ENCODE data around the gene ERG. TPM values are rescaled to one million over a fixed set of nuclear protein-coding genes. Genes with fewer than 3 reads are reported as not detected.

The ERG gene
- total RNA-seq, 2 donors from 2014 or later = 3.5 to 5.0 TPM

- DNase-seq (no peak), ATAC-seq (peak; percentile 82)
- intact Hi-C loops (cut with DNase I, micrococcal nuclease) = no loop called here
Measured at GRCh38 chr21:38448671-38449385, 49.4 kb downstream of the ERG start.

- DNase-seq (no peak), ATAC-seq (no peak)
- intact Hi-C loops (cut with DNase I, micrococcal nuclease) = no loop called here
Measured at GRCh38 chr21:38447611-38448010, 50.7 kb downstream of the ERG start.

- ATAC-seq (no peak), DNase-seq (no peak)
- intact Hi-C loops (cut with DNase I, micrococcal nuclease) = no loop called here
Measured at GRCh38 chr21:38444691-38445090, 53.6 kb downstream of the ERG start.

GRCh38 chr21:38443110-38443509, 55.2 kb downstream of the ERG start:
- ATAC-seq (no peak), DNase-seq (no peak)
- intact Hi-C loops (cut with DNase I, micrococcal nuclease) = no loop called here

- DNase-seq = no peak
- intact Hi-C loops (cut with DNase I, micrococcal nuclease) = no loop called here
- ATAC-seq = no peak
Measured at GRCh38 chr21:38441153-38441552, 57.1 kb downstream of the ERG start.

GRCh38 chr21:38440746-38441145, 57.5 kb downstream of the ERG start:
- intact Hi-C loops (cut with DNase I, micrococcal nuclease) = no loop called here
- ATAC-seq = no peak
- no peak for DNase-seq

- ATAC-seq = no peak
- DNase-seq = no peak
- intact Hi-C loops (cut with DNase I, micrococcal nuclease) = no loop called here
Measured at GRCh38 chr21:38439957-38440356, 58.3 kb downstream of the ERG start.

GRCh38 chr21:38439426-38439825, 58.9 kb downstream of the ERG start:
- ATAC-seq (no peak), DNase-seq (no peak)
- intact Hi-C loops (cut with DNase I, micrococcal nuclease) = no loop called here

GRCh38 chr21:38438462-38438893, 59.8 kb downstream of the ERG start:
- DNase-seq (no peak), ATAC-seq (no peak)
- intact Hi-C loops (cut with DNase I, micrococcal nuclease) = no loop called here

GRCh38 chr21:38436341-38436740, 61.9 kb downstream of the ERG start:
- no peak for DNase-seq
- intact Hi-C loops (cut with DNase I, micrococcal nuclease) = no loop called here
- ATAC-seq = no peak

GRCh38 chr21:38434913-38435533, 63.3 kb downstream of the ERG start:
- DNase-seq = no peak
- intact Hi-C loops (cut with DNase I, micrococcal nuclease) = no loop called here
- ATAC-seq = no peak

GRCh38 chr21:38433471-38433870, 64.8 kb downstream of the ERG start:
- ATAC-seq (no peak), DNase-seq (no peak)
- intact Hi-C loops (cut with DNase I, micrococcal nuclease) = no loop called here

GRCh38 chr21:38430401-38430984, 67.8 kb downstream of the ERG start:
- intact Hi-C loops (cut with DNase I, micrococcal nuclease) = no loop called here
- DNase-seq (no peak), ATAC-seq (no peak)

GRCh38 chr21:38429011-38429410, 69.3 kb downstream of the ERG start:
- ATAC-seq = no peak
- intact Hi-C loops (cut with DNase I, micrococcal nuclease) = no loop called here
- DNase-seq = no peak

GRCh38 chr21:38428211-38428610, 70.1 kb downstream of the ERG start:
- ATAC-seq (no peak), DNase-seq (no peak)
- intact Hi-C loops (cut with DNase I, micrococcal nuclease) = no loop called here

- intact Hi-C loops (cut with DNase I, micrococcal nuclease) = no loop called here
- no peak for ATAC-seq
- no peak for DNase-seq
Measured at GRCh38 chr21:38424305-38425019, 73.8 kb downstream of the ERG start.

- DNase-seq (no peak), ATAC-seq (no peak)
- intact Hi-C loops (cut with DNase I, micrococcal nuclease) = no loop called here
Measured at GRCh38 chr21:38422082-38422481, 76.2 kb downstream of the ERG start.

- ATAC-seq (no peak), DNase-seq (no peak)
- intact Hi-C loops (cut with DNase I, micrococcal nuclease) = no loop called here
Measured at GRCh38 chr21:38420140-38420539, 78.1 kb downstream of the ERG start.

- ATAC-seq (no peak), DNase-seq (no peak)
- intact Hi-C loops (cut with DNase I, micrococcal nuclease) = no loop called here
Measured at GRCh38 chr21:38417726-38418125, 80.6 kb downstream of the ERG start.

GRCh38 chr21:38416791-38417190, 81.5 kb downstream of the ERG start:
- no peak for ATAC-seq
- intact Hi-C loops (cut with DNase I, micrococcal nuclease) = no loop called here

More at GRCh38 chr21:38416791-38417190, 81.5 kb downstream of the ERG start:
- no peak for DNase-seq
